ENCODE results near the gene SYAP1.

SYAP1 gene

GRCh38 chrX:16739574-16739973, 20.2 kb downstream of the SYAP1 start:
- no peak overlapping the region for H3K4me3 ChIP-seq (ENCODE audit: insufficient read depth, low read length, poor library complexity, severe bottlenecking)
- no peak overlapping the region for H3K27ac ChIP-seq (ENCODE audit: low read depth, low read length)
- H2AFZ ChIP-seq (ENCODE audit: low read depth, low read length, severe bottlenecking), result no peak overlapping the region
- no peak overlapping the region for H3K4me2 ChIP-seq (ENCODE audit: low read depth, low read length, poor library complexity, severe bottlenecking)
- H3K9ac ChIP-seq (ENCODE audit: low read length), result no peak overlapping the region
- no peak for TF ChIP-seq CTCF (IDR thresholded peaks at IDR 0.05; ENCODE audit: insufficient read depth, low read length, poor library complexity, severe bottlenecking)
- H3K9me2 ChIP-seq (replicated peaks; ENCODE audit: insufficient read depth, low read length), result no peaks in the 10 kb centered on the region
- H3K9me3 ChIP-seq (ENCODE audit: insufficient read depth, low read length), result no peaks in the 10 kb centered on the region
- H4K20me1 ChIP-seq (ENCODE audit: low read depth, low read length), result no peaks in the 10 kb centered on the region
- no peaks in the 10 kb centered on the region for H3K79me2 ChIP-seq (ENCODE audit: insufficient read depth, low read length)
- H3K27me3 ChIP-seq (ENCODE audit: low read length), result no peaks in the 10 kb centered on the region
- no peaks in the 10 kb centered on the region for H3K36me3 ChIP-seq (ENCODE audit: low read length)
- no peaks in the 10 kb centered on the region for H3F3A ChIP-seq (ENCODE audit: insufficient read depth)

- Histone ChIP-seq H3K27me3 (ENCODE audit: low read length) (no peaks in the 10 kb centered on the region), H3K36me3 (ENCODE audit: low read length) (no peaks in the 10 kb centered on the region), H3K9me2 (replicated peaks; ENCODE audit: insufficient read depth, low read length) (no peaks in the 10 kb centered on the region), H4K20me1 (ENCODE audit: low read depth, low read length) (no peaks in the 10 kb centered on the region), H3K9ac (ENCODE audit: low read length) (no peak overlapping the region), H3K79me2 (ENCODE audit: insufficient read depth, low read length) (no peaks in the 10 kb centered on the region), H3F3A (ENCODE audit: insufficient read depth) (no peaks in the 10 kb centered on the region), H3K4me3 (ENCODE audit: insufficient read depth, low read length, poor library complexity, severe bottlenecking) (no peak overlapping the region), H3K9me3 (ENCODE audit: insufficient read depth, low read length) (no peaks in the 10 kb centered on the region), H3K27ac (ENCODE audit: low read depth, low read length) (no peak overlapping the region), H2AFZ (ENCODE audit: low read depth, low read length, severe bottlenecking) (no peak overlapping the region), H3K4me2 (ENCODE audit: low read depth, low read length, poor library complexity, severe bottlenecking) (no peak overlapping the region)
- TF ChIP-seq CTCF (IDR thresholded peaks at IDR 0.05; ENCODE audit: insufficient read depth, low read length, poor library complexity, severe bottlenecking) (no peak), EZH2phosphoT487 (conservative IDR thresholded peaks at IDR 0.05; ENCODE audit: low read length) (no peak)
Observed at GRCh38 chrX:16743604-16744325, 24.4 kb downstream of the SYAP1 start.

- TF ChIP-seq EZH2phosphoT487 (conservative IDR thresholded peaks at IDR 0.05; ENCODE audit: low read length), result no peak
- TF ChIP-seq CTCF (IDR thresholded peaks at IDR 0.05; ENCODE audit: insufficient read depth, low read length, poor library complexity, severe bottlenecking), result no peak
- H3K36me3 ChIP-seq (ENCODE audit: low read length), result no peaks in the 10 kb centered on the region
- no peaks in the 10 kb centered on the region for H4K20me1 ChIP-seq (ENCODE audit: low read depth, low read length)
- no peak overlapping the region for H3K27ac ChIP-seq (ENCODE audit: low read depth, low read length)
- H3K9me2 ChIP-seq (replicated peaks; ENCODE audit: insufficient read depth, low read length), result no peaks in the 10 kb centered on the region
- no peaks in the 10 kb centered on the region for H3K27me3 ChIP-seq (ENCODE audit: low read length)
- H3K9me3 ChIP-seq (ENCODE audit: insufficient read depth, low read length), result no peaks in the 10 kb centered on the region
- H2AFZ ChIP-seq (ENCODE audit: low read depth, low read length, severe bottlenecking), result no peak overlapping the region
- H3K79me2 ChIP-seq (ENCODE audit: insufficient read depth, low read length), result no peaks in the 10 kb centered on the region
- no peak overlapping the region for H3K9ac ChIP-seq (ENCODE audit: low read length)
- no peak overlapping the region for H3K4me3 ChIP-seq (ENCODE audit: insufficient read depth, low read length, poor library complexity, severe bottlenecking)
- H3F3A ChIP-seq (ENCODE audit: insufficient read depth), result no peaks in the 10 kb centered on the region
- H3K4me2 ChIP-seq (ENCODE audit: low read depth, low read length, poor library complexity, severe bottlenecking), result no peak overlapping the region
Observed at GRCh38 chrX:16745102-16745501, 25.7 kb downstream of the SYAP1 start.

Data from SU-DHL-6 (cell line).